Panc1 (cell line): ENCODE data around the gene ADIG.

ENCODE experiments used
- POLR2AphosphoS5 ChIP-seq: IDR thresholded peaks from 2 replicates; pipeline ENCODE4 v1.6.1; 2012; ENCODE audit warnings: mild to moderate bottlenecking, low read depth, low read length, moderate library complexity
- SIN3A ChIP-seq: IDR thresholded peaks from 2 replicates; pipeline ENCODE4 v1.6.1; 2012; ENCODE audit warnings: low read depth, mild to moderate bottlenecking, low read length, moderate library complexity, borderline replicate concordance; ENCODE audit not compliant: insufficient read depth
- TCF7L2 ChIP-seq: IDR thresholded peaks from 2 replicates; pipeline ENCODE4 v1.6.1; 2011; ENCODE audit warnings: mild to moderate bottlenecking, low read depth, low read length, inconsistent platforms
- TF ChIP-seq, protein P1 (sequence below): fragments of 450-650 bp; IDR thresholded peaks from 2 replicates; pipeline ENCODE4 v1.5.1; 2017; ENCODE audit warnings: mild to moderate bottlenecking

DNA sequence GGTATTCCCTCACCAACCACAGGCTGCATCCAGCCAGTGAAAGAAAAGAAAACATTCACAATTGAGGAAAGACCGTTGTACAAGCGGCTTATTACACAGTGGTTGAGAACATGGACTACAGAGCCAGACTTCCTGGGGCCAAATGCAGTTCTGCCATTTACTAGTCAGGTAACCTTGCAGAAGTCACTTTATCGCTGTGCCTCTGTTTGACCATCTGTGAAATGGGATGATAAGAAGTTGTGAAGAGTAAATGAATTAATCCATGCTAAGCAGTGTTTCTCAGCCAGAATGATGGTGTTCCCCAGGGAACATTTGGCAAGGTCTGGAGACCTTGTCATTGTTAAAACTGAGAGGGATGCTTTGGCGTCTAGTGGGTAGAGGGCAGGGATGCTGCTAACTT, 35.5 kb downstream of the ADIG start:
- TF ChIP-seq, protein P1, sequence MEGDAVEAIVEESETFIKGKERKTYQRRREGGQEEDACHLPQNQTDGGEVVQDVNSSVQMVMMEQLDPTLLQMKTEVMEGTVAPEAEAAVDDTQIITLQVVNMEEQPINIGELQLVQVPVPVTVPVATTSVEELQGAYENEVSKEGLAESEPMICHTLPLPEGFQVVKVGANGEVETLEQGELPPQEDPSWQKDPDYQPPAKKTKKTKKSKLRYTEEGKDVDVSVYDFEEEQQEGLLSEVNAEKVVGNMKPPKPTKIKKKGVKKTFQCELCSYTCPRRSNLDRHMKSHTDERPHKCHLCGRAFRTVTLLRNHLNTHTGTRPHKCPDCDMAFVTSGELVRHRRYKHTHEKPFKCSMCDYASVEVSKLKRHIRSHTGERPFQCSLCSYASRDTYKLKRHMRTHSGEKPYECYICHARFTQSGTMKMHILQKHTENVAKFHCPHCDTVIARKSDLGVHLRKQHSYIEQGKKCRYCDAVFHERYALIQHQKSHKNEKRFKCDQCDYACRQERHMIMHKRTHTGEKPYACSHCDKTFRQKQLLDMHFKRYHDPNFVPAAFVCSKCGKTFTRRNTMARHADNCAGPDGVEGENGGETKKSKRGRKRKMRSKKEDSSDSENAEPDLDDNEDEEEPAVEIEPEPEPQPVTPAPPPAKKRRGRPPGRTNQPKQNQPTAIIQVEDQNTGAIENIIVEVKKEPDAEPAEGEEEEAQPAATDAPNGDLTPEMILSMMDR: no peak
- TF ChIP-seq POLR2AphosphoS5: no peak
- TF ChIP-seq TCF7L2: no peak
- no peak for TF ChIP-seq SIN3A
